Measurements from ENCODE around the gene MSI1.

Gene MSI1

GRCh38 chr12:120321382-120322202 is 47.4 kb downstream of the MSI1 start:
- DNase-seq (ENCODE audit: low read depth), result no peak

GRCh38 chr12:120317224-120318105 is 51.5 kb downstream of the MSI1 start:
- DNase-seq (ENCODE audit: low read depth), result peak; percentile 100

- no peak for DNase-seq (ENCODE audit: low read depth)
These were observed 52.2 kb downstream of the MSI1 start for GRCh38 chr12:120316798-120317223.

- no peak for DNase-seq (ENCODE audit: low read depth)
These were observed 54.7 kb downstream of the MSI1 start for GRCh38 chr12:120314220-120314619.

GRCh38 chr12:120301962-120302815 is 66.8 kb downstream of the MSI1 start, which contains the start of gene SIRT4:
Gene SIRT4 (plus strand): TSS chr12:120302321. CDS start chr12:120303562, 1,241 bp downstream.
- peak; percentile 74 for DNase-seq (ENCODE audit: low read depth)

- peak; percentile 47 for DNase-seq (ENCODE audit: low read depth)
These were observed 76.1 kb downstream of the MSI1 start, which contains the start of gene RNU4-1 for GRCh38 chr12:120292661-120293531. Gene RNU4-1 (minus strand): TSS chr12:120293237.

GRCh38 chr12:120292411-120292660 is 76.6 kb downstream of the MSI1 start:
- DNase-seq (ENCODE audit: low read depth), result no peak

All from activated T-helper 1 cell treated with Interleukin-2 at 50 U/mL for 16 hours (primary cell).